Endothelial cell of umbilical vein (primary cell): ENCODE measurements around the gene XXYLT1. TPM values are rescaled to one million over a fixed set of nuclear protein-coding genes. Genes with fewer than 3 reads are reported as not detected.
A peak's percentile ranks its signal among the peaks of the same experiment; 100 is the strongest.

ENCODE experiments used
- BruUV-seq: library from RNA; stranded (reverse); fragments of 400-500 nt; replicated peaks from 2 replicates; lab custom pipeline; 2021; lab: Mats Ljungman, UMichigan
- CTCF ChIA-PET: fragments of 300-600, 350-600 bp; sonication (Branson Sonifier 250); formaldehyde crosslinking; loops from one replicate; lab custom pipeline; 2021; ENCODE audit warnings: antibody characterized with exemption, inconsistent platforms; lab: Charles Lee
- POLR2A ChIA-PET: fragments of 300-600, 350-600 bp; sonication (Branson Sonifier 250); formaldehyde crosslinking; loops from one replicate; lab custom pipeline; 2021; ENCODE audit warnings: antibody characterized with exemption, inconsistent platforms; lab: Charles Lee
- DNase-seq: peaks from one replicate; pipeline ENCODE4 v3.0.0-alpha.2; 2011; ENCODE audit warnings: low read depth, low spot score
- FAIRE-seq: peaks from 2 replicates; lab custom pipeline; 2011; peaks lifted over from hg19 to GRCh38; lab: Jason Lieb, UNC
- H2AFZ ChIP-seq: 2 replicates; pipeline ENCODE4 v1.6.0; 2012; ENCODE audit warnings: low read depth, low read length, control low read depth, inconsistent platforms
- H3K27ac ChIP-seq: 2 replicates; pipeline ENCODE4 v1.5.1; 2011; ENCODE audit warnings: low read depth, mild to moderate bottlenecking, control low read depth, low read length, moderate library complexity; ENCODE audit not compliant: insufficient read depth
- H3K27me3 ChIP-seq, 2 experiments: 2 replicates each; pipeline versions ENCODE4 v1.6.0 to v1.6.1; 2011; ENCODE audit warnings: low read length in 2 of 2, mixed read lengths in 1 of 2; ENCODE audit not compliant: control insufficient read depth in 2 of 2, insufficient read depth in 2 of 2
- H3K36me3 ChIP-seq, 2 experiments: 2 replicates in 1 of 2; 3 replicates in 1 of 2; pipeline ENCODE4 v1.5.1; 2011; ENCODE audit warnings: low read length in 2 of 2, mild to moderate bottlenecking in 1 of 2, moderate library complexity in 1 of 2; ENCODE audit not compliant: control insufficient read depth in 2 of 2, insufficient read depth in 2 of 2; ENCODE audit errors: extremely low read depth in 1 of 2
- H3K4me1 ChIP-seq: 3 replicates; pipeline ENCODE4 v1.5.1; 2011; ENCODE audit warnings: mild to moderate bottlenecking, low read length; ENCODE audit not compliant: control insufficient read depth, insufficient read depth; ENCODE audit errors: extremely low read depth
- H3K4me2 ChIP-seq: 2 replicates; pipeline ENCODE4 v1.6.1; 2011; ENCODE audit warnings: low read length, control low read depth, mixed read lengths; ENCODE audit not compliant: insufficient read depth
- H3K4me3 ChIP-seq, 3 experiments: fragments of 200-600 bp in 1 of 3; sonication (generic), shearing (Covaris generic) in 1 of 3; replicated peaks in 1 of 3; 2 replicates each; pipeline ENCODE4 v1.5.1; 2011 to 2016; ENCODE audit warnings: control low read depth in 3 of 3, low read length in 3 of 3, mild to moderate bottlenecking in 2 of 3, inconsistent platforms in 1 of 3, low read depth in 1 of 3, moderate library complexity in 1 of 3; ENCODE audit not compliant: insufficient read depth in 1 of 3
- H3K79me2 ChIP-seq: 2 replicates; pipeline ENCODE4 v1.6.0; 2012; ENCODE audit warnings: low read length, inconsistent platforms; ENCODE audit not compliant: control insufficient read depth, insufficient read depth
- H3K9ac ChIP-seq: replicated peaks from 2 replicates; pipeline ENCODE3; 2011; ENCODE audit warnings: low read length, control low read depth; ENCODE audit not compliant: insufficient read depth; ENCODE audit errors: extremely low read depth
- H3K9me1 ChIP-seq: replicated peaks from 3 replicates; pipeline ENCODE4 v1.6.0; 2011; ENCODE audit warnings: mild to moderate bottlenecking, low read length; ENCODE audit not compliant: control insufficient read depth, insufficient read depth; ENCODE audit errors: extremely low read depth
- H3K9me3 ChIP-seq: replicated peaks from 2 replicates; pipeline ENCODE4 v1.5.1; 2012; ENCODE audit warnings: low read length, inconsistent platforms; ENCODE audit not compliant: control insufficient read depth, insufficient read depth
- H4K20me1 ChIP-seq: replicated peaks from 2 replicates; pipeline ENCODE3; 2011; ENCODE audit warnings: mild to moderate bottlenecking, low read length; ENCODE audit not compliant: control insufficient read depth, insufficient read depth; ENCODE audit errors: extremely low read depth
- EZH2 ChIP-seq: IDR thresholded peaks from 2 replicates; pipeline ENCODE4 v1.6.1; 2012; ENCODE audit warnings: borderline replicate concordance, low read depth, mild to moderate bottlenecking, moderate library complexity, low read length, inconsistent platforms; ENCODE audit not compliant: severe bottlenecking
- FOS ChIP-seq: IDR thresholded peaks from 2 replicates; pipeline ENCODE4 v1.6.1; 2011; ENCODE audit warnings: mild to moderate bottlenecking, low read length, moderate library complexity, borderline replicate concordance; ENCODE audit not compliant: insufficient read depth
- GATA2 ChIP-seq: IDR thresholded peaks from 2 replicates; pipeline ENCODE4 v1.7.0; 2011; ENCODE audit warnings: low read depth, mild to moderate bottlenecking, moderate library complexity, mixed read lengths, low read length; ENCODE audit not compliant: insufficient read length, insufficient read depth
- JUN ChIP-seq: IDR thresholded peaks from 2 replicates; pipeline ENCODE4 v1.6.1; 2011; ENCODE audit warnings: borderline replicate concordance, low read depth; ENCODE audit not compliant: insufficient read length, insufficient read depth
- MYC ChIP-seq: IDR thresholded peaks from one replicate; pipeline ENCODE4 v1.6.1; 2011; ENCODE audit warnings: mild to moderate bottlenecking, low read depth, low read length
- POLR2A ChIP-seq: IDR thresholded peaks from 2 replicates; pipeline ENCODE4 v1.6.1; 2012; ENCODE audit warnings: low read depth, mild to moderate bottlenecking, control low read depth, low read length
- POLR2AphosphoS5 ChIP-seq: IDR thresholded peaks from 2 replicates; pipeline ENCODE4 v1.6.1; 2012; ENCODE audit warnings: low read depth, mild to moderate bottlenecking, control low read depth, low read length, moderate library complexity; ENCODE audit not compliant: insufficient read depth
- dilution Hi-C: fragments of 300-500 bp; cut with MboI; formaldehyde crosslinking; loops from one replicate; pipeline ENCODE4 v1.15.0; 2019; ENCODE audit warnings: low sequenced_read_pairs; ENCODE audit not compliant: extremely low pct_ligation_motif_present
- intact Hi-C: fragments of 100-400 bp; cut with micrococcal nuclease; formaldehyde crosslinking; loops from one replicate; pipeline ENCODE4 v1.10.0; 2022
- polyA plus RNA-seq, 4 experiments: library from polyadenylated mRNA; depleted of rRNA in 3 of 4; stranded (reverse) in 3 of 4; unstranded in 1 of 4; fragments of >200 nt; gene quantifications; 2 replicates each; pipeline versions ENCODE4 v1.2.1 to v1.2.3, GENCODE V29; 2011 to 2012; ENCODE audit warnings: missing spikeins in 1 of 4
- total RNA-seq: library from RNA; stranded (reverse); gene quantifications from 2 replicates; pipeline ENCODE4 v1.2.3, GENCODE V29; 2021
- TF ChIP-seq, protein P1 (sequence below): IDR thresholded peaks from 2 replicates; pipeline ENCODE4 v1.6.1; 2011; ENCODE audit not compliant: insufficient read depth, insufficient read length
- TF ChIP-seq, protein P2 (sequence below), 2 donors: IDR thresholded peaks; 1 replicate in 1 of 2; 2 replicates in 1 of 2; pipeline ENCODE4 v1.5.1; 2011; ENCODE audit warnings: low read length in 2 of 2, mild to moderate bottlenecking in 2 of 2, moderate library complexity in 2 of 2, control low read depth in 1 of 2, inconsistent platforms in 1 of 2, low read depth in 1 of 2; ENCODE audit not compliant: insufficient read depth in 1 of 2; ENCODE audit errors: extremely low read depth in 1 of 2

Gene XXYLT1
- total and polyA plus RNA-seq, 2 donors (not counting 3 experiments of a cell fraction or from before 2014, with no cell fraction given), result 54.4 to 78.1 TPM

DNA sequence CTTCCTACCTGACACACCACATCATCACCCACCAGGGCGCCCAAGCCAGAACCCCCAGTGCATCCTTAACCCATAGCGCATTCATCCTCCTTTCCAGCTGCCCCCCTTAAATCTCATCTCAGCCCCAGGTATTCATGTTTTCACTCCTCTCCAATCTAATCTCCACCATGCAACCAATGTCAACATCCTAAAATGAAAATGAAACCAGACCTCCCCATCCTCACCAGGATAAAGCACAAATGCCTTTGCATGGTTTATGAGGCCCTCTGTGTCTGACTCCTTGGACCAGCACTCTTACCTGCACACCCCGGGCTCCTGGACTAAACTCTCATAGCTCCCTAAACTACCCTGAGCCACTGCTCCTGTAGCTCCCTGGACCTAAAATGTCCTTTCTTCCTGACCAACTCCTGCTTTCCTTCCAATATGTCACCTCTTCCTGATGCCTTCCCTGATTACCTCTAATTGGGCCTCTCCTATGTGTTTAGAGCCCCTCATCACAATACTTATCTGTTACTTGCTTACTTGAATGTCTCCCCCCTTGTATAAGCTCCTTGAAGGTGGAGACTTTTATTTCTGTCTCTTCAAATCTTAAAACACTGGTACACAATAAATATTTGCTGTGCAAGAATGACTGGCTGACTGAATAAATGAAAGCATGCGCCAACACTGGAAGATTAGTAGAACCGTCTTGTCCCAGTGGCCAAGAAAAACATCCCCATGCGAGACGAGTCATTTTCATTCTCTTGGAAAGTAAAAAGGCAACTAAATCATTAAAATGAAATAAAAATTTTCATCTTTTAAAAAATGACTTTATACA, 142.5 kb downstream of the XXYLT1 start:
- no peaks in the 10 kb centered on the region for H3K9me1 ChIP-seq
- H3K79me2 ChIP-seq, result no peaks in the 10 kb centered on the region
- no peaks in the 10 kb centered on the region for H3K27me3 ChIP-seq
- H3K27ac ChIP-seq, result peak overlapping the region; percentile 37
- no peak overlapping the region for H3K4me3 ChIP-seq
- no TSS peak for BruUV-seq
- FAIRE-seq, result peak; percentile 79
- dilution Hi-C loops, result no loop called here
- intact Hi-C loops, result no loop called here
- POLR2A ChIA-PET, result interaction anchor here (0.6 kb wide), 1 partner anchor 27 kb away, joined by 4 read pairs; no protein-coding TSS in a partner anchor
- no peaks in the 10 kb centered on the region for H3K9me3 ChIP-seq
- no peaks in the 10 kb centered on the region for H3K36me3 ChIP-seq
- H3K9ac ChIP-seq, result peak overlapping the region; percentile 21
- no peaks in the 10 kb centered on the region for H4K20me1 ChIP-seq
- H3K4me1 ChIP-seq, result peaks cover 29% of the 10 kb centered on the region
- no peak overlapping the region for H2AFZ ChIP-seq
- TF ChIP-seq POLR2AphosphoS5 (no peak), JUN (no peak), EZH2 (no peak), POLR2A (no peak), GATA2 (no peak), FOS (no peak), MYC (no peak)
- TF ChIP-seq, protein P1, sequence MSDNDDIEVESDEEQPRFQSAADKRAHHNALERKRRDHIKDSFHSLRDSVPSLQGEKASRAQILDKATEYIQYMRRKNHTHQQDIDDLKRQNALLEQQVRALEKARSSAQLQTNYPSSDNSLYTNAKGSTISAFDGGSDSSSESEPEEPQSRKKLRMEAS, result no peak
- TF ChIP-seq, protein P2, sequence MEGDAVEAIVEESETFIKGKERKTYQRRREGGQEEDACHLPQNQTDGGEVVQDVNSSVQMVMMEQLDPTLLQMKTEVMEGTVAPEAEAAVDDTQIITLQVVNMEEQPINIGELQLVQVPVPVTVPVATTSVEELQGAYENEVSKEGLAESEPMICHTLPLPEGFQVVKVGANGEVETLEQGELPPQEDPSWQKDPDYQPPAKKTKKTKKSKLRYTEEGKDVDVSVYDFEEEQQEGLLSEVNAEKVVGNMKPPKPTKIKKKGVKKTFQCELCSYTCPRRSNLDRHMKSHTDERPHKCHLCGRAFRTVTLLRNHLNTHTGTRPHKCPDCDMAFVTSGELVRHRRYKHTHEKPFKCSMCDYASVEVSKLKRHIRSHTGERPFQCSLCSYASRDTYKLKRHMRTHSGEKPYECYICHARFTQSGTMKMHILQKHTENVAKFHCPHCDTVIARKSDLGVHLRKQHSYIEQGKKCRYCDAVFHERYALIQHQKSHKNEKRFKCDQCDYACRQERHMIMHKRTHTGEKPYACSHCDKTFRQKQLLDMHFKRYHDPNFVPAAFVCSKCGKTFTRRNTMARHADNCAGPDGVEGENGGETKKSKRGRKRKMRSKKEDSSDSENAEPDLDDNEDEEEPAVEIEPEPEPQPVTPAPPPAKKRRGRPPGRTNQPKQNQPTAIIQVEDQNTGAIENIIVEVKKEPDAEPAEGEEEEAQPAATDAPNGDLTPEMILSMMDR (IDR thresholded peaks at IDR 0.05; ENCODE audit: extremely low read depth in 1 of 2, insufficient read depth in 1 of 2, low read depth in 1 of 2, low read length in 2 of 2), result no peak
- DNase-seq, result peak; percentile 69
- CTCF ChIA-PET, result no interaction called here
- peak overlapping the region; percentile 55 for H3K4me2 ChIP-seq
